A549 (cell line): Measurements from ENCODE around the gene ZNF736. TPM values are rescaled to one million over a fixed set of nuclear protein-coding genes. Genes with fewer than 3 reads are reported as not detected.

ENCODE experiments used
- ATAC-seq, 2 experiments: fragments of 200-7000 bp in 1 of 2; fragments of >200 bp in 1 of 2; cut with Nextera tagmentation in 1 of 2; cut with Tn5 transposase in 1 of 2; 3 replicates each; pipeline versions ENCODE4 v1.8.0 to v1.9.1; 2018 to 2020; ENCODE audit warnings: mild to moderate bottlenecking in 1 of 2, moderate library complexity in 1 of 2
- CTCF ChIA-PET: fragments of 300-600 bp; sonication (Branson Sonifier 250); formaldehyde crosslinking; extraction: SDS; loops from one replicate; lab custom pipeline; 2021; ENCODE audit warnings: antibody characterized with exemption, inconsistent platforms; lab: Yijun Ruan, JAX
- POLR2A ChIA-PET: fragments of 350-600 bp; formaldehyde crosslinking; extraction: SDS; loops from one replicate; lab custom pipeline; 2021; ENCODE audit warnings: antibody characterized with exemption, inconsistent platforms; lab: Yijun Ruan, JAX
- DNase-seq, 2 experiments: peaks; one replicate each; pipeline versions ENCODE4 v3.0.0 to v3.0.0-alpha.2; 2011 to 2016; ENCODE audit warnings: low read depth in 1 of 2, low spot score in 1 of 2
- FAIRE-seq: peaks from 2 replicates; lab custom pipeline; 2011; peaks lifted over from hg19 to GRCh38; lab: Jason Lieb, UNC
- H3K27ac ChIP-seq, 2 experiments: fragments of >200 bp; sonication (Bioruptor Twin); formaldehyde crosslinking; 3 replicates each; pipeline ENCODE4 v1.5.1; 2016 to 2017
- H3K4me1 ChIP-seq: fragments of >200 bp; sonication (Bioruptor Twin); formaldehyde crosslinking; 3 replicates; pipeline ENCODE4 v1.6.1; 2016
- H3K4me2 ChIP-seq: fragments of >200 bp; sonication (Bioruptor Twin); formaldehyde crosslinking; 3 replicates; pipeline ENCODE4 v1.6.1; 2016
- H3K4me3 ChIP-seq: fragments of >200 bp; sonication (Bioruptor Twin); formaldehyde crosslinking; 3 replicates; pipeline ENCODE4 v1.5.1; 2016
- H3K9me3 ChIP-seq: fragments of >200 bp; sonication (Bioruptor Twin); formaldehyde crosslinking; 3 replicates; pipeline ENCODE4 v1.6.1; 2016
- CBX2 ChIP-seq: fragments of 200-600 bp; sonication (generic); IDR thresholded peaks from 2 replicates; pipeline ENCODE4 v1.6.1; 2016; ENCODE audit warnings: low read depth, mild to moderate bottlenecking, borderline replicate concordance
- CEBPB ChIP-seq, 2 experiments: fragments of >200 bp in 1 of 2; sonication (Bioruptor Twin) in 1 of 2; formaldehyde crosslinking in 1 of 2; IDR thresholded peaks; 2 replicates each; pipeline ENCODE4 v1.6.1; 2012 to 2016
- ESRRA ChIP-seq: fragments of 150-350 bp; IDR thresholded peaks from 2 replicates; pipeline ENCODE4 v1.6.1; 2014; ENCODE audit warnings: mild to moderate bottlenecking, low read length, borderline replicate concordance
- FOSB ChIP-seq: fragments of 250-450 bp; sonication (Bioruptor Pico); IDR thresholded peaks from 2 replicates; pipeline ENCODE4 v1.5.0; 2020; ENCODE audit warnings: mild to moderate bottlenecking, moderate library complexity
- FOXS1 ChIP-seq: fragments of 250-450 bp; sonication (Bioruptor Pico); IDR thresholded peaks from 2 replicates; pipeline ENCODE4 v1.5.0; 2020; ENCODE audit warnings: mild to moderate bottlenecking, moderate library complexity
- HDAC2 ChIP-seq: fragments of 200-600 bp; sonication (generic); IDR thresholded peaks from 2 replicates; pipeline ENCODE4 v1.6.1; 2016
- HEYL ChIP-seq: fragments of 250-450 bp; sonication (Bioruptor Pico); IDR thresholded peaks from 2 replicates; pipeline ENCODE4 v1.8.0; 2021; ENCODE audit warnings: mild to moderate bottlenecking, moderate library complexity
- HOXB5 ChIP-seq: fragments of 250-450 bp; sonication (Bioruptor Pico); IDR thresholded peaks from 2 replicates; pipeline ENCODE4 v1.5.0; 2020; ENCODE audit warnings: mild to moderate bottlenecking, moderate library complexity
- JUNB ChIP-seq: fragments of >200 bp; sonication (Bioruptor Twin); formaldehyde crosslinking; IDR thresholded peaks from 2 replicates; pipeline ENCODE4 v1.6.1; 2016
- KDM5A ChIP-seq: fragments of 200-600 bp; sonication (generic); IDR thresholded peaks from 2 replicates; pipeline ENCODE4 v1.6.1; 2016; ENCODE audit warnings: antibody characterized with exemption, mild to moderate bottlenecking
- NPAS2 ChIP-seq: fragments of 250-450 bp; sonication (Bioruptor Pico); IDR thresholded peaks from 2 replicates; pipeline ENCODE4 v1.8.0; 2022; ENCODE audit warnings: mild to moderate bottlenecking, moderate library complexity, borderline replicate concordance
- POLR2A ChIP-seq: IDR thresholded peaks from 2 replicates; pipeline ENCODE4 v1.6.1; 2012; ENCODE audit warnings: mild to moderate bottlenecking, low read length
- POLR2AphosphoS2 ChIP-seq: conservative IDR thresholded peaks from 2 replicates; pipeline ENCODE4 v1.6.1; 2012; ENCODE audit warnings: low read length, improper control_type of control experiment, inconsistent platforms
- RAD21 ChIP-seq, 2 experiments: fragments of >200 bp in 1 of 2; sonication (Bioruptor Twin) in 1 of 2; formaldehyde crosslinking in 1 of 2; IDR thresholded peaks in 1 of 2; conservative IDR thresholded peaks in 1 of 2; 2 replicates in 1 of 2; 3 replicates in 1 of 2; pipeline ENCODE4 v1.6.1; 2012 to 2018; ENCODE audit warnings: inconsistent platforms in 1 of 2
- RFX5 ChIP-seq: fragments of 450-650 bp; IDR thresholded peaks from 2 replicates; pipeline ENCODE4 v1.7.1; 2014; ENCODE audit warnings: antibody characterized with exemption, mild to moderate bottlenecking, moderate library complexity
- SREBF2 ChIP-seq: fragments of 450-650 bp; IDR thresholded peaks from 2 replicates; pipeline ENCODE4 v1.6.1; 2014; ENCODE audit warnings: mild to moderate bottlenecking, moderate library complexity
- TFCP2L1 ChIP-seq: fragments of 250-450 bp; sonication (Bioruptor Pico); IDR thresholded peaks from 2 replicates; pipeline ENCODE4 v1.5.0; 2021; ENCODE audit warnings: mild to moderate bottlenecking
- TP53 ChIP-seq: fragments of 250-450 bp; sonication (Bioruptor Pico); IDR thresholded peaks from 2 replicates; pipeline ENCODE4 v1.5.0; 2021; ENCODE audit warnings: mild to moderate bottlenecking, moderate library complexity
- ZFP36 ChIP-seq: fragments of 450-650 bp; IDR thresholded peaks from 2 replicates; pipeline ENCODE4 v1.6.1; 2014; ENCODE audit warnings: borderline replicate concordance; ENCODE audit not compliant: partially characterized antibody
- ZNF302 ChIP-seq: fragments of 250-450 bp; sonication (Bioruptor Pico); IDR thresholded peaks from 2 replicates; pipeline ENCODE4 v1.9.0; 2021; ENCODE audit warnings: inconsistent platforms, mild to moderate bottlenecking, moderate library complexity
- ZSCAN20 ChIP-seq: fragments of 250-450 bp; sonication (Bioruptor Pico); IDR thresholded peaks from 2 replicates; pipeline ENCODE4 v1.8.0; 2022; ENCODE audit warnings: mild to moderate bottlenecking, moderate library complexity
- WGBS: methylation state at CpG from one replicate; pipeline ENCODE4 v1.1.6; 2017; ENCODE audit errors: missing lambda C conversion rate; 5-methylcytosine and 5-hydroxymethylcytosine counted together
- polyA plus RNA-seq, 4 experiments: library from polyadenylated mRNA; depleted of rRNA in 3 of 4; stranded (reverse); fragments of >200 nt; fragmentation: RNase III in 1 of 4; extraction: RNeasy Plus Mini Kit Qiagen cat#74134 plus additional on column Dnase treatment in 1 of 4; gene quantifications; 2 replicates in 3 of 4; 3 replicates in 1 of 4; pipeline ENCODE4 v1.2.3, GENCODE V29; 2011 to 2017
- TF ChIP-seq, protein P1 (sequence below): IDR thresholded peaks from 2 replicates; pipeline ENCODE4 v1.6.1; 2012
- TF ChIP-seq, protein P2 (sequence below): IDR thresholded peaks from 2 replicates; pipeline ENCODE4 v1.6.1; 2012
- TF ChIP-seq, protein P3 (sequence below): IDR thresholded peaks from 2 replicates; pipeline ENCODE4 v1.6.1; 2012; ENCODE audit warnings: low read depth, borderline replicate concordance
- TF ChIP-seq, protein P4 (sequence below): fragments of 150-350 bp; IDR thresholded peaks from 2 replicates; pipeline ENCODE4 v1.6.1; 2014; ENCODE audit warnings: low read depth, mild to moderate bottlenecking, low read length
- TF ChIP-seq, protein P5 (sequence below): fragments of >200 bp; sonication (Bioruptor Twin); formaldehyde crosslinking; IDR thresholded peaks from 3 replicates; pipeline ENCODE4 v1.6.1; 2016
- TF ChIP-seq, protein P6 (sequence below): fragments of 450-650 bp; IDR thresholded peaks from 2 replicates; pipeline ENCODE4 v1.6.1; 2014; ENCODE audit warnings: antibody characterized with exemption

The ZNF736 gene
- polyA plus RNA-seq, 2 of the 4 experiments (the other 2 are of a cell fraction), result 0.01 to 0.12 TPM

DNA sequence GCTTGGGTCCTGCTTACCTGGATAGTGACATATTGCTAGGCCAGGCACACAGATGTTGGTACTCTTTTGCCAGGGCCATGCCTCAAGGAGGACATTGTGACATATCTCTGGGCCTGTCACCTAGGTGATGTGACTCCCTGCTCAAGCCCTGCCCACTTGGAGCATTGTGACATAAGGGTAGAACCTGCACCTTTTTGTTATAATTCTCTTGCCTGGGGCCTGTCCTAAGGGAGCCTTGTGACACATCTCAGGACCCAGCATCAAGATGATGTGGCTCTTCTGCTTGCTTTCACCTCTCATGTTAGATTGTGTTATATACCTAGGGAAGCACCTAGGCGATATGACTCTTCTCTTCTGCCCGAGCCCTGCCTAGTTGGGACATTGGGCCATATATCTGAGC is 57.4 kb downstream of the ZNF736 start:
- Histone ChIP-seq H3K9me3 (peaks cover 12% of the 10 kb centered on the region), H3K4me3 (no peak overlapping the region), H3K4me2 (no peak overlapping the region)
- CTCF ChIA-PET, result no interaction called here
- WGBS, result 5% methylated on average over 2 of the region's 2 CpGs
- POLR2A ChIA-PET, result no interaction called here
- FAIRE-seq (no peak), DNase-seq (no peak)
- no peak for TF ChIP-seq ZFP36
- TF ChIP-seq NPAS2 (CRISPR knock-in tag), result no peak
- TF ChIP-seq RAD21 (conservative IDR thresholded peaks at IDR 0.05 in 1 of 2, IDR thresholded peaks at IDR 0.05 in 1 of 2), result no peak
- TF ChIP-seq, protein P1, sequence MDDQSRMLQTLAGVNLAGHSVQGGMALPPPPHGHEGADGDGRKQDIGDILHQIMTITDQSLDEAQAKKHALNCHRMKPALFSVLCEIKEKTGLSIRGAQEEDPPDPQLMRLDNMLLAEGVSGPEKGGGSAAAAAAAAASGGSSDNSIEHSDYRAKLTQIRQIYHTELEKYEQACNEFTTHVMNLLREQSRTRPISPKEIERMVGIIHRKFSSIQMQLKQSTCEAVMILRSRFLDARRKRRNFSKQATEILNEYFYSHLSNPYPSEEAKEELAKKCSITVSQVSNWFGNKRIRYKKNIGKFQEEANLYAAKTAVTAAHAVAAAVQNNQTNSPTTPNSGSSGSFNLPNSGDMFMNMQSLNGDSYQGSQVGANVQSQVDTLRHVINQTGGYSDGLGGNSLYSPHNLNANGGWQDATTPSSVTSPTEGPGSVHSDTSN, result no peak
- TF ChIP-seq JUNB, result no peak
- TF ChIP-seq CBX2, result no peak
- TF ChIP-seq POLR2AphosphoS2, result no peak
- TF ChIP-seq, protein P2, sequence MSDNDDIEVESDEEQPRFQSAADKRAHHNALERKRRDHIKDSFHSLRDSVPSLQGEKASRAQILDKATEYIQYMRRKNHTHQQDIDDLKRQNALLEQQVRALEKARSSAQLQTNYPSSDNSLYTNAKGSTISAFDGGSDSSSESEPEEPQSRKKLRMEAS, result no peak
- no peak for TF ChIP-seq ZSCAN20
- no peak for TF ChIP-seq POLR2A
- TF ChIP-seq, all 56 proteins: peak for 0
- no peak for ATAC-seq
- H3K27ac ChIP-seq, result no peak overlapping the region
- H3K4me1 ChIP-seq, result no peaks in the 10 kb centered on the region

DNA sequence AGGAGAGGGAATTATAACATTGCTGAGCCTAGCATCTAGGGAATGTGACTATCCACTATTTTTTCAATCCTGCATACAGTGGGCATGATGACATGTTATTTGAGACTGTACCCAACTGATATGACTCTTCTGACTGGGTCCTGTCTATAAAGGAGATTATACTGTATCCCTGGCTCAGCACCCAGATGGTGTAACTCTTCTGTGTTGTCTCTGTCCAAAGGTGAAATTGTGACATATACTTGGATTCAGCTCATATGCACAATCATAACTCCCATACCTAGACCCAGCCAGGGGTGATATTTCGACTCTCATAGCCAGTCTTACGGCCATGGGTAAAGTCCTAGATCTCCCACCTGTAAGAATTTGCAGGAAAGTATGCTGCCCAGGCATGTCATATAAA is 59.3 kb downstream of the ZNF736 start:
- H3K4me2 ChIP-seq, result no peak overlapping the region
- ATAC-seq (no peak), DNase-seq (no peak), FAIRE-seq (no peak)
- no peaks in the 10 kb centered on the region for H3K4me1 ChIP-seq
- peaks cover 12% of the 10 kb centered on the region; the same call in 2 of the 3 replicates for H3K9me3 ChIP-seq
- H3K27ac ChIP-seq, result no peak overlapping the region
- 0% methylated on average over 2 of the region's 2 CpGs for WGBS
- no peak overlapping the region for H3K4me3 ChIP-seq
- no peak for TF ChIP-seq HOXB5 (CRISPR knock-in tag)
- TF ChIP-seq ESRRA, result no peak
- TF ChIP-seq ZNF302 (CRISPR knock-in tag), result no peak
- TF ChIP-seq, protein P3, sequence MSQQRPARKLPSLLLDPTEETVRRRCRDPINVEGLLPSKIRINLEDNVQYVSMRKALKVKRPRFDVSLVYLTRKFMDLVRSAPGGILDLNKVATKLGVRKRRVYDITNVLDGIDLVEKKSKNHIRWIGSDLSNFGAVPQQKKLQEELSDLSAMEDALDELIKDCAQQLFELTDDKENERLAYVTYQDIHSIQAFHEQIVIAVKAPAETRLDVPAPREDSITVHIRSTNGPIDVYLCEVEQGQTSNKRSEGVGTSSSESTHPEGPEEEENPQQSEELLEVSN, result no peak
- no peak for TF ChIP-seq FOXS1 (CRISPR knock-in tag)
- TF ChIP-seq SREBF2, result no peak
- ChIA-PET CTCF (no interaction called here), POLR2A (no interaction called here)

DNA sequence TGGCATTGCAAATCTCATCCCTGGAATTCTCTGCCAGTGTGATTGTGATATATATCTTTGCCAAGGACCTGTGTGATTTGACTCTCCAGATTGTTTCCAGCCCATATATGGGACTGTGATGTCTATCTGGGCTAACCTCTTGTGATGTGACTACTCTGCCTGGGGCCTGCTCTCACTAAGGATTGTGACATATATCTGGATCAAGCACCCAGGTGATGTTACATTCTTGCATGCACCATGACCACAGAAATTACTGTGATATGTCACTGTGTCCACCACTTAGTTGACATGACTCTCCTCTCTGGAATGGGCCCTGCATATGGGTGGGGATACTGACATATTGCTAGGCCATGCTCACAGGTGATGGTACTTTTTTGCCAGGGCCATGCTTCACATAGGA is 86.6 kb downstream of the ZNF736 start:
- DNase-seq, result no peak
- Histone ChIP-seq H3K27ac (no peak overlapping the region), H3K4me1 (no peaks in the 10 kb centered on the region), H3K9me3 (peaks cover 4% of the 10 kb centered on the region; the same call in 1 of the 3 replicates), H3K4me3 (no peak overlapping the region), H3K4me2 (no peak overlapping the region)
- TF ChIP-seq HEYL (CRISPR knock-in tag) (no peak), HDAC2 (no peak), KDM5A (no peak), TP53 (no peak), TFCP2L1 (CRISPR knock-in tag) (no peak), CEBPB (IDR thresholded peaks at IDR 0.05) (no peak), RFX5 (no peak), FOSB (no peak)
- TF ChIP-seq, protein P4, sequence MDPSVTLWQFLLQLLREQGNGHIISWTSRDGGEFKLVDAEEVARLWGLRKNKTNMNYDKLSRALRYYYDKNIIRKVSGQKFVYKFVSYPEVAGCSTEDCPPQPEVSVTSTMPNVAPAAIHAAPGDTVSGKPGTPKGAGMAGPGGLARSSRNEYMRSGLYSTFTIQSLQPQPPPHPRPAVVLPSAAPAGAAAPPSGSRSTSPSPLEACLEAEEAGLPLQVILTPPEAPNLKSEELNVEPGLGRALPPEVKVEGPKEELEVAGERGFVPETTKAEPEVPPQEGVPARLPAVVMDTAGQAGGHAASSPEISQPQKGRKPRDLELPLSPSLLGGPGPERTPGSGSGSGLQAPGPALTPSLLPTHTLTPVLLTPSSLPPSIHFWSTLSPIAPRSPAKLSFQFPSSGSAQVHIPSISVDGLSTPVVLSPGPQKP, result no peak
- TF ChIP-seq, protein P3, result no peak
- TF ChIP-seq, protein P5, sequence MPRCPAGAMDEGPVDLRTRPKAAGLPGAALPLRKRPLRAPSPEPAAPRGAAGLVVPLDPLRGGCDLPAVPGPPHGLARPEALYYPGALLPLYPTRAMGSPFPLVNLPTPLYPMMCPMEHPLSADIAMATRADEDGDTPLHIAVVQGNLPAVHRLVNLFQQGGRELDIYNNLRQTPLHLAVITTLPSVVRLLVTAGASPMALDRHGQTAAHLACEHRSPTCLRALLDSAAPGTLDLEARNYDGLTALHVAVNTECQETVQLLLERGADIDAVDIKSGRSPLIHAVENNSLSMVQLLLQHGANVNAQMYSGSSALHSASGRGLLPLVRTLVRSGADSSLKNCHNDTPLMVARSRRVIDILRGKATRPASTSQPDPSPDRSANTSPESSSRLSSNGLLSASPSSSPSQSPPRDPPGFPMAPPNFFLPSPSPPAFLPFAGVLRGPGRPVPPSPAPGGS, result no peak
- TF ChIP-seq, protein P6, sequence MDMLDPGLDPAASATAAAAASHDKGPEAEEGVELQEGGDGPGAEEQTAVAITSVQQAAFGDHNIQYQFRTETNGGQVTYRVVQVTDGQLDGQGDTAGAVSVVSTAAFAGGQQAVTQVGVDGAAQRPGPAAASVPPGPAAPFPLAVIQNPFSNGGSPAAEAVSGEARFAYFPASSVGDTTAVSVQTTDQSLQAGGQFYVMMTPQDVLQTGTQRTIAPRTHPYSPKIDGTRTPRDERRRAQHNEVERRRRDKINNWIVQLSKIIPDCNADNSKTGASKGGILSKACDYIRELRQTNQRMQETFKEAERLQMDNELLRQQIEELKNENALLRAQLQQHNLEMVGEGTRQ, result no peak
- ChIA-PET CTCF (no interaction called here), POLR2A (no interaction called here)
- FAIRE-seq, result no peak
- ATAC-seq, result no peak
